CD4-positive, alpha-beta T cell treated with Interleukin-2 at 100 ng/mL for 4 hours (primary cell): Measurements from ENCODE around the gene FSTL4.
"Not testable (repeated sequence)": the region's sequence is repeated elsewhere in the genome, so short reads cannot be mapped to it uniquely, and the experiment has no call there.

Source experiments
- DNase-seq: peaks from one replicate; pipeline ENCODE4 v3.0.0-alpha.2; 2020; ENCODE audit warnings: low spot score

The FSTL4 gene

GRCh38 chr5:133454442-133454841, 157.9 kb downstream of the FSTL4 start:
- no peak for DNase-seq

- no peak for DNase-seq
These were observed 158.5 kb downstream of the FSTL4 start for GRCh38 chr5:133453831-133454230.

- no peak for DNase-seq
These were observed 159.1 kb downstream of the FSTL4 start for GRCh38 chr5:133453084-133453780.

- DNase-seq, result no peak
These were observed 160.4 kb downstream of the FSTL4 start for GRCh38 chr5:133451926-133452325.

GRCh38 chr5:133450286-133450685, 162.1 kb downstream of the FSTL4 start:
- no peak for DNase-seq

- no peak for DNase-seq
These were observed 163.2 kb downstream of the FSTL4 start for GRCh38 chr5:133449181-133449580.

GRCh38 chr5:133446440-133446839, 165.9 kb downstream of the FSTL4 start:
- no peak for DNase-seq

- DNase-seq, result no peak
These were observed 166.6 kb downstream of the FSTL4 start for GRCh38 chr5:133445744-133446143.

- not testable (repeated sequence) for DNase-seq
These were observed 167.1 kb downstream of the FSTL4 start for GRCh38 chr5:133445204-133445603.

- DNase-seq, result no peak
These were observed 167.6 kb downstream of the FSTL4 start for GRCh38 chr5:133444711-133445110.

GRCh38 chr5:133441166-133441815, 171.1 kb downstream of the FSTL4 start:
- no peak for DNase-seq

GRCh38 chr5:133440467-133441115, 171.8 kb downstream of the FSTL4 start:
- no peak for DNase-seq

GRCh38 chr5:133439859-133440258, 172.5 kb downstream of the FSTL4 start:
- no peak for DNase-seq

- DNase-seq, result no peak
These were observed 173.9 kb downstream of the FSTL4 start for GRCh38 chr5:133438487-133438886.

- DNase-seq, result no peak
These were observed 178.0 kb downstream of the FSTL4 start for GRCh38 chr5:133434336-133434735.

GRCh38 chr5:133433641-133434040, 178.7 kb downstream of the FSTL4 start:
- no peak for DNase-seq

- DNase-seq, result no peak
These were observed 179.3 kb downstream of the FSTL4 start for GRCh38 chr5:133432956-133433532.

- no peak for DNase-seq
These were observed 180.9 kb downstream of the FSTL4 start for GRCh38 chr5:133431326-133431865.

GRCh38 chr5:133430095-133430494, 182.2 kb downstream of the FSTL4 start:
- DNase-seq, result no peak

GRCh38 chr5:133429046-133429445, 183.3 kb downstream of the FSTL4 start:
- no peak for DNase-seq

GRCh38 chr5:133428072-133428660, 184.2 kb downstream of the FSTL4 start:
- DNase-seq, result no peak

- DNase-seq, result no peak
These were observed 185.1 kb downstream of the FSTL4 start for GRCh38 chr5:133427121-133427777.
